ENCODE data around the gene UGT1A8.

The UGT1A8 gene

GRCh38 chr2:233814056-233814835 is 196.8 kb downstream of the UGT1A8 start:
- in situ Hi-C loops (cut with MboI; ENCODE audit: low sequenced_read_pairs) = no loop called here

- in situ Hi-C loops (cut with MboI; ENCODE audit: low sequenced_read_pairs) = no loop called here
Measured at GRCh38 chr2:233815861-233816260, 198.4 kb downstream of the UGT1A8 start.

- in situ Hi-C loops (cut with MboI; ENCODE audit: low sequenced_read_pairs) = no loop called here
Measured at GRCh38 chr2:233816334-233816733, 198.9 kb downstream of the UGT1A8 start.

DNA sequence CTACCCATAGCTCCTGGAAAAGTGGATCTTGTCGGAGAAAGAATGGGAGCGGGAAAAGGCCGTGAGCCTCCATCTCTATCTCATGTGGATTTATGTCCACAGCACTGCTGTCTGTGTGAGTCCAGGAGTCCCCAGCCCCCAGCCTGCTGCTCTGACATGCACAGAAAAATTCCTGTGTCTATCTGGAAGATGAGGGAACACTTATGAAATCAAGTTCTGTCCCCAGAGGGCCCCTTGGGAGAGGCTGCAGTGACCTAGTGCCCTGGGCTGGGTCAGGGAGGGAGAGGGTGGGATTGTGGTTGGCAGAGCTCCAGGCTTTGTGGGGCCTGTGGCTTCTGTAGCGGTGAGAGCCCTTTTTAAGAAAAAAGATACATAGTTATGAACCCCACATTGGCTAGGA is 199.3 kb downstream of the UGT1A8 start:
- in situ Hi-C loops (cut with MboI; ENCODE audit: low sequenced_read_pairs) = no loop called here

DNA sequence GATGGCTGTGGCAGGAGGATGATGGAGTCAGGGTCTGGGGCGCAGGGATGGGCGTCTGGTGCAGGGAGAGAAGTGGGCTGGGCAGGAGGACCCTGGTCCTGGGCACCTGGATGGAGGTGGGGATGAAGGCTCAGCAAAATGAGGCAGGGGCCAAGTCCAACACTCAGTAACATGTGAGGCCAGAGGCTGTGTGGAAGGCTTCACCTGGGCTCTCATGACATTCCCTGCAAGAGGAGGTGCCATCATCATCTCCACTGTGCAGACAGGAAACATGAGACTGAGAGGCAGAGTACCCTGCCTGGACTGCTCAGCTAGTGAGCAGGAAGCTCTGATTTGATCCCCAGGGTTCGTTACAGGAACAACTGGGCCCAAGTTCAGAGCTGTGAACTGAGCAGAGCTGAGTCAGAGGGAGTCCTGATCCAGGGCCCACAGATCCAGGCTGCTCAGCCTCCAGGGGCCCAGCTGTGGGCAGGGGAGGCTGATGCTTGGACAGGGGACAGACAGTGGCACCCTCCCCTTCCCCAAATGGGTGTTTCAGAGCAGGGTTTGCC is 200.0 kb downstream of the UGT1A8 start:
- in situ Hi-C loops (cut with MboI; ENCODE audit: low sequenced_read_pairs) = no loop called here

DNA sequence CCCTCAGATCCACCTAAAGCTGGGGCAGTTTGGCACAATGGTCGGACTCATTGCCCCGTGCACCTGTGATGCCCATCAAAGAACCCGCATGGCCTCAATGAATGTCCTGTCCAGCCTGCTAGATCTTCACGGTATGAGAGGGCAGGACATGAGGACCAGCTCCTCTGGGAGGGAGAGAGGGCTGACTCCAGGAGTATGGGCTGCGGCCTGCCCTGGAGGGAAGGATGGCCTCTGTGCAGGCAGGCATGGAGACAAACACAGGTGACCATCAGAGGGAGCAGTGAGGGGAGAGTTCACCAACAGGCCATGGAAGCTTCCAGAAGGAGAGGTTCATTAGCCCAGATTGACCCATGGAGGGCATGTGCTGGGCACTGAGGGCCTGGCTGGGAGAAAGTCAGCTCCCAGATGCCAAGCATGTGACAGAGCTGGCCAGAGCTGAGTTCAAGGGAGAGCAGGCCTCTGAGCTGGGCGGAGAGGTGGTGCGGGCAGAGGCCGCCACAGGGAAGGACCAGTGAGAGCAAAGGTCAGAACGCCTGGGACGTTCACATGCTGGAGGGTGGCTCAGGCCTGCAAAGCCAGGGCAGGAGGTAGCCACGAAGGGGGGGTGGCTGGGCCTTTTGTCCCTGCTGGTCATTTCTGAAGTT is 200.7 kb downstream of the UGT1A8 start:
- in situ Hi-C loops (cut with MboI; ENCODE audit: low sequenced_read_pairs) = no loop called here

DNA sequence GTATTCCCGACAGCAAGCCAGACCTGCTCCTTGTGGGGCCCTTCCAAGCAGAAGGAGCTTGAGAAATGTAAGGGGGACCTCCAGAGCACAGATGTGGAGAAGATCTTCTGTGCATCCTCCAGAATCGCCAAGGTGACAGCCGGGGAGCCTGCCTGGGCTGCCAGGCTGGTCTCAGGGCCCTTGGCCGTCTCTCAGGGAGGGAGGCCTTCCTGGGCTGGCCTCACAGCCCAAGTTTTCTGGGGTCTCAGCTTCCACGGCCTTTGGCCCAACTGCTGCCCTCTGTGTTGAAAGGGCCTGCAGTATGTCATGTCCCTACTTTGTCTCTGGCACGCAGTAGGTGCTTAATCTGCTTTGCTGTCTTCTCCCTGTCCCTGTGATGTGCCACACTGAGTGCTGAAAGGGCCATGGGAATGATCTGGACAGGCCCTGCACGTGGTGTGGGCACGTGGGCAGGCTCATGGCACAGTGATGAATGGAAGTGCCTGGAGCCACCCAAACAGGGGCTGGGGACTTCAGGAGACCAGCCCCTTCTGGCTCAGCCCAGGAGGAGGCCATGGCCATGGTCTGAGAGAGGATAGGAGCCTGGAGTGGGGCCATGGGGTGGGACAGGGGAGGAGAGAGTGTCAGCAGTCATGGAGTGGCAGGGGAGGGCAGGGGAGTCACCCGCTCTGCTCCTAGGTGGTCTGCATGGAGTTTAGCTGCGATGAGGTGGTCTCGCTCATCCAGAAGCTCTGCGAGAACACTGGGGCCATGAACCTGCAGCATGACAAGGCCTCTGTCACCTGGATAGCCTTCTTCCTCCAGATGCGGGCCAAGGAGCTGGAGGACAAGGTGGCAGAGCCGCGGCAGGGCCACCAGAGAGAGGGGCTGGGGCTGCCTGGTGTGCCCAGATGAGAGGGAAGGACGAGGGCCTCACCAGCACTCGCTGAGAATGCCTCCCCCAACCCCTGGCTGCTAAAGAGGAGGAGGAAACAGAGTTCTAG is 201.5 kb downstream of the UGT1A8 start:
- in situ Hi-C loops (cut with MboI; ENCODE audit: low sequenced_read_pairs) = no loop called here

DNA sequence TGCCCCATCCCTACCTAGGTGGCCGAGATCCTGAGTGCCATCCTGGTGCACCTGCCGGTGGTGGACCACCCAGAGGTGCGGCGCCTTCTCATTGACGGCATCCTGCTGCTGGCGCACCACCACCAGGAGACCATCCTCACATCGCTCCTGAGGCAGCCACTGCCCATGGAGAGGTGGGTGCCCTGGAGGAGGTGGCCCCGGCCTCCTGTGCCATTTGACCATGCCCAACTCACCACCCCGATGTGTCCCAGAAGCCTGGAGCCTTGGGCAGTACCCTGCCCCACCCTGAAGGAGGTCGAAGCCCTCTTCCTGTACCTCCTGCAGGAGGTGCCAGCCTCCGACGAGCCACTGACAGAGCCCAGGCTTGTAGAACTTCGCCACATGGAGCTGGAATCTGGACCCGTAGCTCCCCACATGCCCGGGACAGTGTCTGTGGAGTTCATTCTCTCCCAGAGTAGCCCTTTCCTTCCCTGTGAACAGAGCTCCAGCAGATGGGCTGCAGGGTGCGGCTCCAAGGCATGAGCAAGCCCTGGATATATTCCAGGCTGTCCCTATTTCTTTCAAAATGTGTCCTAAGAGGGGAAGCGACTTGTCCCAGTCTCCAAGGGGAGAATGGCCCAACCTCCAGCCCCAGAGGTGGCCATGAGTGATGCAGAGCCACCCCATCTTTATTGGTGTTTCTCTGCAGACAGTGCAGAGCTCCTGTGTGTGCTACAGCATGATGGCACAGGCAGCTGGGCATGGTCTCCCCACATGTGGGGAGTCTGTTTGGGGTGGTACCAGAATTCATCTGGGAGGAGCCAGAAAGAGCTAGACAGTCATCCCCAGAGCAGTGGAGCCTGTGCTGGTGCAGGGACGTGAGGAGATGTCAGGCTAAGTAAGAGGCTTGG is 202.7 kb downstream of the UGT1A8 start:
- in situ Hi-C loops (cut with MboI; ENCODE audit: low sequenced_read_pairs) = no loop called here

DNA sequence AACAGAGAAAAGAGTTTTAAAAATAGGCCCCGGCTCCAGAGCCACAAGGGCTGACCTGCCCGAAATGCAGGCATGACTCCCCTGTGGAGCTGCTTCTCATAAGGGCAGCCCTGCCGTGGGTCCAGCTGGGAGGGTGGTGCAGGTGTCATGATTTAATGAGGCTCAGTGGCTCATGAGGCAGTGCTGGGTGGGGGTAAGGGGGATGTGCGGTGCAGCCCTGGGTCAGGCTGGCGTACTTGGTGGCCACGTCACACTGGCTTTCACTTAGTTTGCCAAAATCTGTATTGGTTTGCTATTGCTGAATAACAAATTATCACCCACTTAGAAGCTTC is 203.3 kb downstream of the UGT1A8 start:
- in situ Hi-C loops (cut with MboI; ENCODE audit: low sequenced_read_pairs) = no loop called here

DNA sequence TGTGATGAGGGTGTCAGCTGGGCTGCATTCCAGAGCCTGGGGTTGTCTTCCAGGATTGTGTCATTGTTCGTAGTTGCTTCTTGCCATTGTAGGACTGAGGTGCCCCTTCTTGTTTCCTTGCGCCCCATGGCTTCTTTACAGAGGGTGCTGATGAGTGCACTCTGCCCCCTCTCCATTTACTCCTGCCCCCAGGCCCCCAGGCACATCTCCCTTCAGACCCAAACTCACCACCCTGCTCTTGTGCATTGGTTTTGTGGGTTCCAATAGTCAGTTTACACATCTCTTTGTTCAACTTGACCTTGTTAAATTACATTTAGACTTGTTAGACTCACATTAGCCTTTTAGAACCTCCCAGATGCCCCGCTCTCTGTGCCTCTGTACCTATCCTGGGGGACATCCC is 203.8 kb downstream of the UGT1A8 start:
- in situ Hi-C loops (cut with MboI; ENCODE audit: low sequenced_read_pairs) = no loop called here

DNA sequence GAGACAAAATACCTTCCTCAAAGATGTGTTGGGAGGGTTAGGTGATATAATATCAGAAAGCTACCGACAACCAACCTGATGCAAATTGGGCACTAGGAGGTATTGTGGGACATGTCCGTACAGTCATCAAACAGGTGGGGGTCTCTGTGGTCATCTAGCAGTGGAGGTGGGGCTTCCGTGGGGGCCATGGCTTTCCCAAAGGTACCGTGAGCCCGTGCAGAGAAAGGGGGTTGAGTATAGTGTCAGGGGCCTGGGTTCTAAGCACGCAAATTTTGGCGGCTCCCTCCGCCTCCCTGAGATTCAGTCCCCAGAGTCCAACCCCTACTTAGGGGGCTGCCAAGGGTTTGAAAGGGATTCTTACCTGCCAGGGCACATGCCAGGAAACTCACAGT is 204.3 kb downstream of the UGT1A8 start:
- in situ Hi-C loops (cut with MboI; ENCODE audit: low sequenced_read_pairs) = no loop called here

DNA sequence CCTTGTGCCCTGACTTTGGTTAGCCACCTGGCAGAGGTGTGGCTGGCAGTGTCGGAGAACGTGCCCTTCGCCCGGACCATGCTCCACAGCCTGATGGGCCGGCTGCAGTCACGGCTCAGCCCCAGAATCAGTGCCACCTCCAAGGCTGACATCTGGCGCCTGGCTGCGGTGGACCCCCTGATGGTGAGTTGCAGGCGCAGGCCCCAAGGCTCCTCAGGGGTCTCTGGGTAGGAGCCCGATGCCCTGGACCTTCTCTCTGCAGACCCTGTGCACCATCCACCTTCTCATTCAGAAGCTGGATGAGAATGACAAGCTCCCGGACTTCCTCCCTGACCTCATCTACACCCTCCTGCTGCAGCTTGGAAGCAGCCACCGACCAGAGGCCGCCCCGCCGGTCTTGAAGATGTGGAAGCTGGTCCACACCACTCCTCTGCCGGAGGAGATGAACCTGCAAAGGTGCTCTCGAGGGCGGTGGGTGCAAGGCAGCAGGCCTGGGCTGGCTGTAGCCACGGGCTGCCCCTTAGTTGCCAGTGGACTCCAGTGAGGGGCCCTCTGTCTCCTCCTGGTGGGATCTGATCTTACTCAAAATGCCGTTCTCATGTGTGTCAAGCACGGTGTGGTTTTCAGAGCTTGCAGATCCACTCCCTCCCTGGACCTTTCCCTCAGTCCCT is 204.8 kb downstream of the UGT1A8 start:
- in situ Hi-C loops (cut with MboI; ENCODE audit: low sequenced_read_pairs) = no loop called here

Measured in HL-60/S4 treated with retinoic acid at 250 ng/mL for 4 days and 3 days (cell line).